IPS-18c (cell line): ENCODE measurements around the gene CALM1.

Experiments
- H3K4me3 ChIP-seq: 2 replicates; pipeline ENCODE4 v1.7.0; 2013; ENCODE audit warnings: low read depth, mild to moderate bottlenecking, low read length, moderate library complexity; ENCODE audit not compliant: insufficient read depth
- H3K9me3 ChIP-seq: one replicate; pipeline ENCODE4 v1.6.1; 2013; ENCODE audit warnings: mild to moderate bottlenecking, low read length, moderate library complexity; ENCODE audit not compliant: control insufficient read depth, insufficient read depth

CALM1 gene

GRCh38 chr14:90424686-90425372, 28.0 kb downstream of the CALM1 start:
- H3K4me3 ChIP-seq: no peak overlapping the region
- H3K9me3 ChIP-seq: no peaks in the 10 kb centered on the region

- no peaks in the 10 kb centered on the region for H3K9me3 ChIP-seq
- H3K4me3 ChIP-seq: no peak overlapping the region
Observed at GRCh38 chr14:90425373-90425879, 28.6 kb downstream of the CALM1 start.

GRCh38 chr14:90426031-90426540, 29.3 kb downstream of the CALM1 start:
- Histone ChIP-seq H3K4me3 (no peak overlapping the region), H3K9me3 (no peaks in the 10 kb centered on the region)

- no peak overlapping the region for H3K4me3 ChIP-seq
- no peaks in the 10 kb centered on the region for H3K9me3 ChIP-seq
Observed at GRCh38 chr14:90426663-90427062, 29.8 kb downstream of the CALM1 start.

GRCh38 chr14:90427848-90428426, 31.1 kb downstream of the CALM1 start:
- H3K9me3 ChIP-seq: no peaks in the 10 kb centered on the region
- no peak overlapping the region for H3K4me3 ChIP-seq

GRCh38 chr14:90428676-90429075, 31.8 kb downstream of the CALM1 start:
- Histone ChIP-seq H3K9me3 (no peaks in the 10 kb centered on the region), H3K4me3 (no peak overlapping the region)

- H3K9me3 ChIP-seq: no peaks in the 10 kb centered on the region
- no peak overlapping the region for H3K4me3 ChIP-seq
Observed at GRCh38 chr14:90429236-90429635, 32.4 kb downstream of the CALM1 start.

- Histone ChIP-seq H3K9me3 (no peaks in the 10 kb centered on the region), H3K4me3 (no peak overlapping the region)
Observed at GRCh38 chr14:90429754-90430153, 32.9 kb downstream of the CALM1 start.

- no peaks in the 10 kb centered on the region for H3K9me3 ChIP-seq
- no peak overlapping the region for H3K4me3 ChIP-seq
Observed at GRCh38 chr14:90434370-90435020, 37.7 kb downstream of the CALM1 start.

- Histone ChIP-seq H3K4me3 (no peak overlapping the region), H3K9me3 (no peaks in the 10 kb centered on the region)
Observed at GRCh38 chr14:90438841-90439240, 42.0 kb downstream of the CALM1 start.

GRCh38 chr14:90440021-90440451, 43.2 kb downstream of the CALM1 start:
- H3K4me3 ChIP-seq: no peak overlapping the region
- H3K9me3 ChIP-seq: no peaks in the 10 kb centered on the region

GRCh38 chr14:90440592-90440991, 43.8 kb downstream of the CALM1 start:
- Histone ChIP-seq H3K9me3 (peaks cover 2% of the 10 kb centered on the region), H3K4me3 (no peak overlapping the region)

GRCh38 chr14:90442388-90442787, 45.6 kb downstream of the CALM1 start:
- H3K4me3 ChIP-seq: no peak overlapping the region
- peaks cover 2% of the 10 kb centered on the region for H3K9me3 ChIP-seq

- H3K9me3 ChIP-seq: peaks cover 2% of the 10 kb centered on the region
- H3K4me3 ChIP-seq: no peak overlapping the region
Observed at GRCh38 chr14:90443161-90444076, 46.6 kb downstream of the CALM1 start.

GRCh38 chr14:90444077-90444696, 47.4 kb downstream of the CALM1 start:
- H3K4me3 ChIP-seq: no peak overlapping the region
- H3K9me3 ChIP-seq: peaks cover 2% of the 10 kb centered on the region

GRCh38 chr14:90445011-90445410, 48.2 kb downstream of the CALM1 start:
- no peak overlapping the region for H3K4me3 ChIP-seq
- peaks cover 2% of the 10 kb centered on the region for H3K9me3 ChIP-seq

- H3K4me3 ChIP-seq: no peak overlapping the region
- H3K9me3 ChIP-seq: peaks cover 2% of the 10 kb centered on the region
Observed at GRCh38 chr14:90446405-90446804, 49.6 kb downstream of the CALM1 start.
